Hepatocyte (in vitro differentiated cells): ENCODE results near the gene SLC9C2. TPM values are rescaled to one million over a fixed set of nuclear protein-coding genes. Genes with fewer than 3 reads are reported as not detected.

Experiments
- DNase-seq: peaks from one replicate; pipeline ENCODE4 v3.0.0-alpha.2; 2016; ENCODE audit warnings: low spot score
- H2AFZ ChIP-seq: fragments of 200-600 bp; sonication (generic); 2 replicates; pipeline ENCODE4 v1.6.0; 2016; ENCODE audit warnings: antibody characterized with exemption, mild to moderate bottlenecking
- H3K27ac ChIP-seq: fragments of 200-600 bp; sonication (generic); 2 replicates; pipeline ENCODE4 v1.5.1; 2016; ENCODE audit warnings: mild to moderate bottlenecking
- H3K27me3 ChIP-seq: fragments of 200-600 bp; sonication (generic); 2 replicates; pipeline ENCODE4 v1.6.1; 2016
- H3K36me3 ChIP-seq: fragments of 200-600 bp; sonication (generic); replicated peaks from 2 replicates; pipeline ENCODE4 v1.5.1; 2016; ENCODE audit warnings: low read depth; ENCODE audit not compliant: insufficient read depth
- H3K4me1 ChIP-seq: fragments of 200-600 bp; sonication (generic); 2 replicates; pipeline ENCODE4 v1.5.1; 2016; ENCODE audit warnings: mild to moderate bottlenecking, moderate library complexity; ENCODE audit not compliant: insufficient read depth
- H3K4me2 ChIP-seq: fragments of 200-600 bp; sonication (generic); 2 replicates; pipeline ENCODE4 v1.6.0; 2016
- H3K4me3 ChIP-seq: fragments of 200-600 bp; sonication (generic); 2 replicates; pipeline ENCODE4 v1.5.1; 2016; ENCODE audit warnings: mild to moderate bottlenecking
- H3K79me2 ChIP-seq: fragments of 200-600 bp; sonication (generic); 2 replicates; pipeline ENCODE4 v1.6.0; 2017; ENCODE audit warnings: mild to moderate bottlenecking
- H3K9me2 ChIP-seq: fragments of 200-600 bp; sonication (generic); replicated peaks from 2 replicates; pipeline ENCODE4 v1.6.0; 2017; ENCODE audit warnings: mild to moderate bottlenecking; ENCODE audit not compliant: insufficient read depth
- H3K9me3 ChIP-seq: fragments of 200-600 bp; sonication (generic); 2 replicates; pipeline ENCODE4 v1.5.1; 2016; ENCODE audit warnings: low read depth, mild to moderate bottlenecking
- H4K20me1 ChIP-seq: fragments of 200-600 bp; sonication (generic); 2 replicates; pipeline ENCODE4 v1.6.0; 2016; ENCODE audit warnings: mild to moderate bottlenecking; ENCODE audit not compliant: insufficient read depth, poor library complexity, severe bottlenecking
- CTCF ChIP-seq: fragments of 200-600 bp; sonication (generic); IDR thresholded peaks from 2 replicates; pipeline ENCODE4 v1.5.1; 2016; ENCODE audit warnings: antibody characterized with exemption, mild to moderate bottlenecking; ENCODE audit not compliant: poor library complexity
- EZH2 ChIP-seq: fragments of 200-600 bp; sonication (generic); IDR thresholded peaks from 2 replicates; pipeline ENCODE4 v1.6.1; 2016; ENCODE audit warnings: antibody characterized with exemption, mild to moderate bottlenecking, borderline replicate concordance
- EZH2phosphoT487 ChIP-seq: fragments of 200-600 bp; sonication (generic); IDR thresholded peaks from one replicate; pipeline ENCODE4 v1.6.1; 2018; ENCODE audit warnings: antibody characterized with exemption, mild to moderate bottlenecking, low read depth, moderate library complexity; ENCODE audit not compliant: unreplicated experiment, severe bottlenecking
- WGBS: methylation state at CpG from one replicate; pipeline ENCODE4 v1.1.6; 2016; ENCODE audit warnings: low lambda C conversion rate; ENCODE audit errors: missing lambda C conversion rate; 5-methylcytosine and 5-hydroxymethylcytosine counted together
- polyA plus RNA-seq: library from polyadenylated mRNA; unstranded; fragments of >200 nt; fragmentation: Nextera tagmentation; extraction: Ambion mirVana; gene quantifications from 2 replicates; pipeline ENCODE4 v1.2.1, GENCODE V29; 2016
- total RNA-seq: library from RNA; depleted of rRNA; stranded (reverse); fragments of >200 nt; gene quantifications from 2 replicates; pipeline ENCODE4 v1.2.3, GENCODE V29; 2014

Gene SLC9C2
- total and polyA plus RNA-seq, 2 experiments from 2014 or later, result 0.77 to 1.1 TPM

- DNase-seq, result no peak
- no peaks in the 10 kb centered on the region for H3K79me2 ChIP-seq
- H3K4me2 ChIP-seq, result no peak overlapping the region
- no peaks in the 10 kb centered on the region for H3K4me1 ChIP-seq
- H3K4me3 ChIP-seq, result no peak overlapping the region
- no peaks in the 10 kb centered on the region for H4K20me1 ChIP-seq
- TF ChIP-seq EZH2phosphoT487, result no peak
- TF ChIP-seq CTCF, result no peak
- TF ChIP-seq EZH2, result no peak
- no peaks in the 10 kb centered on the region for H3K27me3 ChIP-seq
- H3K9me3 ChIP-seq, result no peaks in the 10 kb centered on the region
- WGBS, result 81% methylated on average over 4 of the region's 4 CpGs
- H3K36me3 ChIP-seq, result no peaks in the 10 kb centered on the region
- no peaks in the 10 kb centered on the region for H3K9me2 ChIP-seq
- no peak overlapping the region for H2AFZ ChIP-seq
- H3K27ac ChIP-seq, result no peak overlapping the region
Observed at GRCh38 chr1:173573596-173573995, 29.3 kb downstream of the SLC9C2 start.

DNA sequence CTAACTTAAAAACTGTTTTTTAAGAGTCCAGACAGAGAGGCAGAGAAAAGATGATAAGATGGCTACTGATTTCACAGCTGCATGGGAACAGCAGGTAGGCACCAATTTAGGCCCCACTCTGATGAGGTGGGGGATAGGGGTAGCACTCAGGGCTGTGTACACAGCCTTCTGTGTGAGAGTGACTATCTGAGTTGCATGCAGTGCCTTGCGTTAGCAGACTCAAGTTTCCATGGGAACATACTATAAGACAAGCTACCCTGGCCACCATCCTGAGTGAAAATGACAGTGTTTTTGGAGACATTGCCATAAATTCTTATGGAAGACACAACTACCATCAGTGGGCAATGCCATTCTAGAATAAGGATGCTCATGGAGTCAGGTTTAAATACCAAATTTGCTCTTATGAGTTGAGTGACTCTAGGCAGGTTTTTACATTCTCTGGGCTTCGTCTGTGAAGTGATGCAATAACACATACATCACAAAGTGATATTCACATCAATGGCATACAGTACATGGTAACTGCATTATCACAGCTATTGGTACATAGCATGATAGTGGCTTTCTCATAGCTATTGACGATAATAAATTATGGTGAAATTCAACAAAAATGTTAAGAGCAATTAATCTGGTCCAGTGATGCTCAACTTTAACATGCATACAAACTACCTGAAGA, 30.5 kb downstream of the SLC9C2 start:
- no peak for TF ChIP-seq CTCF
- Histone ChIP-seq H3K36me3 (no peaks in the 10 kb centered on the region), H3K4me2 (no peak overlapping the region), H3K9me3 (no peaks in the 10 kb centered on the region), H3K9me2 (no peaks in the 10 kb centered on the region), H4K20me1 (no peaks in the 10 kb centered on the region), H3K27me3 (no peaks in the 10 kb centered on the region), H3K4me1 (no peaks in the 10 kb centered on the region), H3K4me3 (no peak overlapping the region), H3K79me2 (no peaks in the 10 kb centered on the region), H3K27ac (no peak overlapping the region), H2AFZ (no peak overlapping the region)
- no peak for DNase-seq
- 94% methylated on average over 3 of the region's 3 CpGs for WGBS

DNA sequence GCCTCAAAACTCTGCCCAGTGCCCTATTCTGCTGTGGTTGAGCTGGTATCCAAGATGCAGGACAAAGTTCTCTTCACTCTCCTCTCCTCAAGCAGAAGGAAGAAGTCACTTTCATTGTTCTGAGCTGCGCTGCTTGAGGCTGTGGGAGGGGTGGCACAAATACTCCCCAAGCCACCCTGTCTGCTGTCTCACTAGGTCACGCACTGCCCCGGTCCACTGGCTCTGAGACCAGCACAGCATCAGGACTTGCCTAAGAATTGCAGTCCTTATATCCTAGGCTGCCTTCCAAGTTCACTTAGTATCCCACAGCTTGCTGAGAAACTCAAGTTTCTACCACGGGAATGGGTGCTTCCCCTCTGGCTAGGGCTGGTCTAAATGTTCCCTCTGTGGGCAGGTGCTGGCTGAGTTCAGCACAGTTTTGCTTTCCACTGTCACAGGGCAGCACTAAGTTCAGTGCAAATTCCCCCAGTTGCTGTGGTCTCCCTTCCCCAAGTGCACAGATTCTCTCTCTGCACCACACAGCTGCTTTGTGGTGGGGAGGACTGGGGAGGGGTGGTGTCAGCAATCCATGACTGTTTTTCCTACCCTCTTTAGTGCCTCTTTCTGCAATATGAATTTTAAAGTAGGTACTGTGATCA, 32.4 kb downstream of the SLC9C2 start:
- no peak overlapping the region for H3K4me3 ChIP-seq
- H2AFZ ChIP-seq, result no peak overlapping the region
- no peaks in the 10 kb centered on the region for H3K4me1 ChIP-seq
- no peaks in the 10 kb centered on the region for H3K36me3 ChIP-seq
- 90% methylated on average over 4 of the region's 4 CpGs for WGBS
- no peak for DNase-seq
- no peak overlapping the region for H3K4me2 ChIP-seq
- TF ChIP-seq CTCF (no peak), EZH2phosphoT487 (no peak), EZH2 (no peak)
- H3K27me3 ChIP-seq, result no peaks in the 10 kb centered on the region
- H3K9me2 ChIP-seq, result no peaks in the 10 kb centered on the region
- H3K9me3 ChIP-seq, result peaks cover 10% of the 10 kb centered on the region
- H3K79me2 ChIP-seq, result no peaks in the 10 kb centered on the region
- H3K27ac ChIP-seq, result no peak overlapping the region
- H4K20me1 ChIP-seq, result no peaks in the 10 kb centered on the region
